GM10266 (cell line): ENCODE results near the gene SPA17.

ENCODE experiments used
- DNase-seq: peaks from one replicate; pipeline ENCODE4 v3.0.0; 2012; ENCODE audit errors: extremely low spot score
- TF ChIP-seq, protein P1 (sequence below): IDR thresholded peaks from 2 replicates; pipeline ENCODE4 v1.5.1; 2012; ENCODE audit warnings: mild to moderate bottlenecking, low read depth; ENCODE audit not compliant: control insufficient read depth, insufficient read depth; ENCODE audit errors: missing control alignments

The SPA17 gene

DNA sequence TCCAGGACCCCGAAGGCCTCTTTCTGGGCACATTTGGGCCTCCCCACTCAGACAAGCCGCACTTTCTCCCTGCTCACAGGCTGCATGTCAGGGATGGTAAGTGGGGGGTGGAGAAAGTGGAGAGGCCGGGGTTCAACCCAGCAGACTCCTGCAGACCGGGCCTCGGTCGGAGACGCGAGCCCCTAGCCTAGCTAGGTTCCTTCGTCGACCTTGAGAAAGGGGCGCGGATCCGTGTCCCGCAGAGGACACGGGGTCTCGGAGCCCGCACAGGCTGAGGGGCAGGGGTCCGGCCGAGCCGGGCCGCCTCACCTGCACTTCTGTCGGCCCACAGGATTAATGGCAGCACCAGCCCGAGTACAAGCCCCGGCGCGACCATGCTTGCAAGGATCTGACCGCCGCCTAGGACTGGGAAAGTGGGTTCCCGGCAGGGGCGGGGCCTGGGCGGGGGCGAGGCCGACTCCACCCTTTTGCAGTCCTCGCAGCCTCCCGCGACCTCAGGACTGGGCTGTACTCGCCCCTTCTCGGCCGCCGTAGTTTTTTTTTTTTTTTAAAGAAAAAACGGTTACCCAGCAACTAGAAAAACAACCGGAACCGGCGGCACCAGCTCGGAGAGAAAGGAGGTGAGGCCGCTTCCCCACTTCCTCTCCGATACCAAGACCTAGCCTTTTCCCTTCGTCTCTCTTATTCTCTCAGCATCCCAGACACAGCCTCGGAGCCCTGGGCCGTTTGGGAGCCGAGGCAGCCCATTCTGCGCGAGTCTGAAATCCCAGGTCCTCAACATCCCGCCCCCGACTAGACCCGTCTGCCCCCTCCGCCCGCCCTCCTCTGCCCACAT is at the start of gene SPA17, which contains the start of gene SIAE:
Gene SPA17, plus strand, starts transcription at position 572 of the 835 bp plus-strand sequence. CDS start 1,361 bp downstream, outside the sequence.
Gene SIAE, minus strand, starts transcription at position 407 of the 835 bp plus-strand sequence. Its CDS starts 31 bp downstream, at position 376.
- peak; percentile 89 for DNase-seq
- TF ChIP-seq, protein P1, sequence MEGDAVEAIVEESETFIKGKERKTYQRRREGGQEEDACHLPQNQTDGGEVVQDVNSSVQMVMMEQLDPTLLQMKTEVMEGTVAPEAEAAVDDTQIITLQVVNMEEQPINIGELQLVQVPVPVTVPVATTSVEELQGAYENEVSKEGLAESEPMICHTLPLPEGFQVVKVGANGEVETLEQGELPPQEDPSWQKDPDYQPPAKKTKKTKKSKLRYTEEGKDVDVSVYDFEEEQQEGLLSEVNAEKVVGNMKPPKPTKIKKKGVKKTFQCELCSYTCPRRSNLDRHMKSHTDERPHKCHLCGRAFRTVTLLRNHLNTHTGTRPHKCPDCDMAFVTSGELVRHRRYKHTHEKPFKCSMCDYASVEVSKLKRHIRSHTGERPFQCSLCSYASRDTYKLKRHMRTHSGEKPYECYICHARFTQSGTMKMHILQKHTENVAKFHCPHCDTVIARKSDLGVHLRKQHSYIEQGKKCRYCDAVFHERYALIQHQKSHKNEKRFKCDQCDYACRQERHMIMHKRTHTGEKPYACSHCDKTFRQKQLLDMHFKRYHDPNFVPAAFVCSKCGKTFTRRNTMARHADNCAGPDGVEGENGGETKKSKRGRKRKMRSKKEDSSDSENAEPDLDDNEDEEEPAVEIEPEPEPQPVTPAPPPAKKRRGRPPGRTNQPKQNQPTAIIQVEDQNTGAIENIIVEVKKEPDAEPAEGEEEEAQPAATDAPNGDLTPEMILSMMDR: no peak

DNA sequence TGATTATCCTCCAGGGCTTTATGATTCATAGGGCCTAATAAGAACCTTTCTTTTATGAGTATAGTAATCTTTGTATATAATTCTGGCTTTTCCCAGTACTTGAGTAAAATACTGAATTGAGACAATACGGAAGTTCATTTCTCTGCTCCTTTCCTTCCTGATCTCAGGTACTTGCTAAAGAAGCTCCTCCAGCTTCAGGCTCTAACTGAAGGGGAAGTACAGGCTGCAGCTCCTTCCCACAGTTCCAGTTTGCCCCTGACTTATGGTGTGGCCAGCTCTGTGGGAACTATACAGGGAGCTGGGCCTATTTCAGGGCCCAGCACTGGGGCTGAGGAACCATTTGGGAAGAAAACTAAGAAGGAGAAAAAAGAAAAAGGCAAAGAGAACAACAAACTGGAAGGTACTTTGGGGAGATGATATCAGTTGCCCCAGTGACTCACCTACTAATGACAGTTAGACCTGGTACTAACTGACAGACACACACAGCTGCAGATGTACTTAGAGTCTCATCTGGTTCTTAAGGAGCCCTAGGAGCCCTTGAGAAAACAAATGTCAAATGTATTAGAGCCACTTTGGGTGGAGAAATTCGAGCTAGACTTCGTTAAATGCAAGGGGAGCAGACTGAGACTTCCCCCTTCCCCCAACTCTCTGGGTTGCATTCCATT is 48.1 kb upstream of the SPA17 start:
- TF ChIP-seq, protein P1: no peak
- no peak for DNase-seq

DNA sequence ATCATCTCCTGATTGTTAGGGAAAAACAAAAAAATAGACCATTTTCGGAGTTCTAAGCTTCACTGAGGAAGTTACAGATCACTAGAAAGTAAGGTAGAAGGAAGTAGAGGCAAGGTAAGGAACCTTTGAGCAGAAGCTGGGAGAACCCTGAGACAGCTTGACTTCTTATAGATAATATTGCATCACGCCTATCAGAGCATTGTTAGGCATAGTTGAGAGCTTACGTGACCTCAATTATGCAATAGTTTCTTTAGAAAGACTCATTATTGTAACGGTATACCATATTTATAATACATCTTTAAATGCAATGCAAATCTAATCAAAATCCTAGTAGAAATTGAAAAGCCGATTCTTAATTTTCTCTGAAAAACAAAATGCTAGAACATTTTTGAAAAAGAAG is 46.2 kb upstream of the SPA17 start:
- TF ChIP-seq, protein P1: no peak
- no peak for DNase-seq

DNA sequence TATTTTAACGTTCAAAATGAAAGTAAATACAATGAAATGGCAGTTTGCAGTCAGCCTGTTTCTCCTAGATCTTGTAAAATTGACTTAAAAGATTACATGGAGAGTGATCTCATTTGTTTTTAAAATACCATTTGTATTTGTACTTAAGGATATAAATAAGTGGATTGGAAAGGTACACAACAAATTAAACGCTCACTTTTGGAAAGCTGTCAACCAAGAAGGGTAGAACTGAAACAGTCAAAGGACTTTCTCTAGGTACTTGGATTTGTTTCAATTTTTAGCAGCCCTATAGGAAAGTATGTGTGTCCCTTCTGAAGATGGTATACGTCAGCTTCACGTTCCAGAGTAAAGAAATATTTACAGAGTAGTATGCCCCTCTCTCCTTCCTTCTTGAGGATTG is 43.7 kb upstream of the SPA17 start:
- TF ChIP-seq, protein P1: no peak
- no peak for DNase-seq

DNA sequence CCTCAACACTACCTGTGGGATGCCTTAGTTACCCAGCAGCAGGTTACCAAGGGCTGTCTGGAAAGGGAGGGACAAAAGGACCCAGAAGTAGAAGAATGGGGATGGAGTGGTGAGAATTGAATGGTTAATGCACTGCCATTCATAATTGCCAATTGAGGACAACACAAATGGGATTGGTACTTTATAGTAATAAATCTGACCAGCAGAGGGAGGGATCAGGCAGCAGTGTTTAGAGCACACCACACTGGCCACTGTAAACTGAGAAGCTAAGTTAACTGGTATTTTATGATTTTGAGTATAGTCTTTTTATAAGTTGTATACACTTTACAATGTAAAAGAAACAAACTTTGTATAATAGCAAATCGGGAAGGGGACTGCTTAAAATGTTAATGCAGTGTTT is 40.3 kb upstream of the SPA17 start:
- TF ChIP-seq, protein P1: no peak

DNA sequence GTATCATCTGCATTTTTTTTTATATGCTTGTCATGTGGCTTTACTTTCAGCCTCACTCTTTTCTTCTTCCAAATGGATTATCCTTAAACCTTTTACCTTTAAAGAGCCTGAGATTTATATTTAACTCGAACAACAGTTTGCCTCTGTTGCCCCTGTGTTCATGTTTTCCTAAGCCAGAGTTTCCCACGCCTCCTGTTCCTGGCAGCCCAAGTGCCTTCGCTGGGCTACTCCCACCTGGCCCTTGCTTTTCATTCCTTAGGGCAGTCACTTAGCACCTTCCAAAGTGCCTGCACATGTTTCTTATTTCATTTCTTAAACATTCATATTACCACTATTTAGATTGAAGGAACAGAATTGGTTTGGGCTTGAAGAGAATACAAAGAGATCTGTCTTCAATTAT is 37.8 kb upstream of the SPA17 start:
- no peak for DNase-seq
- TF ChIP-seq, protein P1: no peak

More for the DNA sequence above, 40.3 kb upstream of the SPA17 start:
- no peak for DNase-seq

DNA sequence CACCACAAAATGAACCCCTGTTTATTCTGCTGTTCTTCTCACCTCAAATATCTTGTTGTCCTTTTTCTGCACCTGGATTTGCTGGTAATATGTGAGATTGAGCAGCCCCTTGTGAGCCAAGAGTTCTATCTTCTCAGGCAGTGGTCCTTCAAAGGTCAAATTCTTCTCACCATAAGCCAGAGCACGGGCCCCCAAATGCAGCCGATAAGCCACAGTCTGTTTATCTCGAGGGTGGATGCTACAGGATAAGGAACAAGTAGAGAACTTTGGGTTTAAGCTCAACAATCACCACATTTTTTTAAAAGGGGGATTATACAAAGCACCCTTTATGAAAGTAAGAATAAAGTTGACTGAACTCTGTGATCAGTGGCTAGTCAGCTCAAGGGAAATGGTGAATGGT is 35.2 kb upstream of the SPA17 start:
- DNase-seq: no peak
- TF ChIP-seq, protein P1: no peak
